GM21576 (cell line): ENCODE data around the gene ZNF3.

ENCODE experiments used
- ATAC-seq: cut with Tn5 transposase; IDR thresholded peaks from one replicate; pipeline ENCODE4 v1.9.1; 2021; ENCODE audit warnings: mild to moderate bottlenecking, moderate library complexity; ENCODE audit not compliant: unreplicated experiment

ZNF3 gene

GRCh38 chr7:100109521-100110163, 28.1 kb upstream of the ZNF3 start:
- ATAC-seq = no peak

GRCh38 chr7:100107890-100108289, 26.4 kb upstream of the ZNF3 start:
- no peak for ATAC-seq

- ATAC-seq = no peak
Measured at GRCh38 chr7:100107125-100107737, 25.7 kb upstream of the ZNF3 start.

- no peak for ATAC-seq
Measured at GRCh38 chr7:100106633-100107032, 25.1 kb upstream of the ZNF3 start.

GRCh38 chr7:100105534-100105933, 24.0 kb upstream of the ZNF3 start:
- no peak for ATAC-seq

- no peak for ATAC-seq
Measured at GRCh38 chr7:100102950-100103840, 21.7 kb upstream of the ZNF3 start.

- peak; percentile 86 for ATAC-seq
Measured at GRCh38 chr7:100101016-100101862, 19.7 kb upstream of the ZNF3 start, which contains the start of the genes AP4M1 and MCM7. Gene AP4M1, plus strand, starts transcription at chr7:100101643. Its CDS starts 72 bp downstream, at chr7:100101715. Gene MCM7, minus strand, starts transcription at chr7:100101397. Its CDS starts 103 bp downstream, at chr7:100101294.

- peak; percentile 67 for ATAC-seq
Measured at GRCh38 chr7:100100420-100101015, 19.0 kb upstream of the ZNF3 start.

GRCh38 chr7:100099452-100099851, 17.9 kb upstream of the ZNF3 start:
- ATAC-seq = no peak

- no peak for ATAC-seq
Measured at GRCh38 chr7:100098913-100099312, 17.4 kb upstream of the ZNF3 start.

GRCh38 chr7:100095704-100096103, 14.2 kb upstream of the ZNF3 start:
- ATAC-seq = no peak

GRCh38 chr7:100095289-100095688, 13.8 kb upstream of the ZNF3 start:
- ATAC-seq = no peak

GRCh38 chr7:100093925-100094486, 12.5 kb upstream of the ZNF3 start:
- ATAC-seq = no peak

GRCh38 chr7:100093498-100093897, 12.0 kb upstream of the ZNF3 start:
- ATAC-seq = no peak

- no peak for ATAC-seq
Measured at GRCh38 chr7:100093054-100093453, 11.5 kb upstream of the ZNF3 start.

GRCh38 chr7:100091411-100092181, 10.1 kb upstream of the ZNF3 start:
- no peak for ATAC-seq

GRCh38 chr7:100090527-100091410, 9.2 kb upstream of the ZNF3 start:
- ATAC-seq = no peak
